ENCODE measurements around the gene YES1.
A peak's percentile ranks its signal among the peaks of the same experiment; 100 is the strongest.
"Not testable (repeated sequence)": the region's sequence is repeated elsewhere in the genome, so short reads cannot be mapped to it uniquely, and the experiment has no call there.

Gene YES1

DNA sequence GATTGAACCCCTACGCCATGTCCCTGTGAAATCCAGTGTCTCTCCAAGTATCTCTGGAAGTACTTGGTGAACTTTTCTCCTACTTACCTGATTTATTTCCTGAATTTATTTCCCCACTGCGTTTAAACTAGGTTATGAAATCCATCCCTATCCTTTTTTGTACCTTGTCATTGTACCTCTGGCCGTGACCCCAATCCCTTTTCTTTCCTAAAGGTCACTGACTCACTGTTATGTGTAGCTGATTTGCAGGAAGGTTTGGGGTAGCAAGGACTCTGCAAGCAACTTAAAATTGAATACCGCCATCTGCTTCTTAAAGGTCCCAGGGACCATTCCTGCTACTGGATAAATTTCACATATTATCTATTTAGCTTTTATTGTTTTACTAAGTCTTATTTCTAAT lies 95.0 kb downstream of the YES1 start:
- no peak for DNase-seq

DNA sequence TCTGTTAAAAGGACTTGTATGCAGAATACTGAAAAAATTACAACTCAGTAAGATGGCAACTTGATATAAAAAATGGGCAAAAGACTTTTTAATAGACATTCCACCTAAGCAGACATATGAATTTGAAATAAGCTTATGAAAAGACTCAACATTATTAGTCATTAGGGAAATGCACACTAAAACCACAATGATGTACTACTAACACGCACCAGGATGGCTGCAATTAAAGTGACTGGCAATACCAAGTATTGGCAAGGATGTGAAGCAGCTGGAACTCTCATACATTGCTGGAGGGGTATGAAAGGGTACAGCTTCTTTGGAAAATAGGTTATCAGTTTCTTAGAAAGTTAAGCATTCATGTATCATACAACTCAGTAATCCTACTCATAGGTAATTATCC lies 96.4 kb downstream of the YES1 start:
- DNase-seq: no peak

GRCh38 chr18:713135-713490 lies 98.9 kb downstream of the YES1 start:
- DNase-seq: no peak

DNA sequence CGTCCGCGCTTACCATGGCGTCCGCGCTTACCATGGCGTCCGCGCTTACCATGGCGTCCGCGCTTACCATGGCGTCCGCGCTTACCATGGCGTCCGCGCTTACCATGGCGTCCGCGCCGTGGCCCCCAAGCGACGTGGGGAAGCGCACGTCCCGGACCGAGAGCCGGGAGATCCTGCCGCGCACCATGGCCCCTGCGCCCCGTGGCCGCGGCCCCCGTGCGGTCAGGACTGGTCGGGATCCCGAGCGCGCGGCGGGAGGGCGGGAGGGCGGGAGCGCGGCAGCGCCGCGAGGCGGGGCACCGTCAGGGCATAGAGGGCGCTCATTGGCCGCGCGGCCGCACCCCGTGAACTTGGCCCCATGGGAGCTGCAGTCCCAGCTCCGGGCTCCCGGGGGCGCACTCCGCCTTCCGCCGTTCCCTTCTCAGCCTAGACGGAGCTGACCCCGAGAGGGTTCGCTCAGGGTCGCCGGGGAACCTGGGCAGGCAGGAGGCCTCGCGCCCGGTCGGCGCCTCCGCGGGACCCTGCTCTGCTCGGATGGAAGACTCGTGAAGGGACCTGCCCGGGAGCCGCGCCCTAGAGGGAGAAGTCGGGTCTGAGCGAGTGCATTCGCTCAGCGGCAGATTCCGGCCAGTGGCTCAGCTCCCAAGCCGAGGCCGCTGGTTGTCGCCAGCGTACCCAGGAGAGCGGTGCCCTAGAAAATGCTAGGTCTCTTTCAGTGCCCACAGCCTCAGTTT lies 99.5 kb downstream of the YES1 start, which contains the start of gene ENOSF1:
Gene ENOSF1, minus strand, starts transcription at position 230 of the 734 bp plus-strand sequence. Its CDS starts 43 bp downstream, at position 187.
- DNase-seq: peak; percentile 11

- peak; percentile 34 for DNase-seq
Observed at GRCh38 chr18:711657-712400, 100.2 kb downstream of the YES1 start.

- no peak for DNase-seq
Observed at GRCh38 chr18:711310-711656, 100.8 kb downstream of the YES1 start.

DNA sequence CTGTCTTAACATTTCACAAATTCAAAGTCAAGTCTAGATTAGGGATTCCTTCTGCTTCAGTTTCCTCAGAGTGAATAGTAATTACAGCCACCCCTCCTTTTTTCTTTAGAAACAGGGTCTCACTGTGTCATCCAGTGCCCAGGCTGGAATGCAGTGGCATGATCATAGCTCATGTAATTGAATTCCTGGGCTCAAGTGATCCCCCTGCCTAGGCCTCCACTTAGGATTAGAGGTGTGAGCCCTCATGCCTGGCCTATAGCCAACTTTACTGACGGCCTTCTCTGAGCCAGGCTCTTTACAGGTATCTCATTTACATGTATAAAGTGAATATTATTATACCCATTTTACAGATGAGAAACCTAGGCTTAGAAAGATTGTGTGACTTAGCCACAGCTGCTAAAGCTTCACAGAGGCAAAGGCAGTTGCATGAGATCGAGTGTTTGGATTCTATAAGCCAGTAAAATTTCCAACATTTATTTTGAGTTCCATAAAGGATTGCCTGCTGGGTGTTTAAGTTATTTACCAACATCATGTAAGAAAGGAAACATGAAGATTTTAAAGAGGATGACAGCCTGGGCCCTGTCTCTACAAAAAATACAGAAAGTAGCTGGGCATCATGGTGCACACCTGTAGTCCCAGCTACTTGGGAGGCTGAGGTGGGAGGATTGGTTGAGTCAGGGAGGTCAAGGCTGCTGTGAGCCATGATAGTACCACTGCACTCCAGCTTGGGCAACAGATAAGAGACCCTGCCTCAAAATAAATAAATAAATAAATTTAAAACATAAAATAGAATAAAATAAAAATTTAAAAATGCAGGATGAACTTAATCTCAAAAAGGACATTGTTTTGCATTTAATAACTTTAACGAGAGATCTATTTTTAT lies 101.4 kb downstream of the YES1 start:
- DNase-seq: no peak

DNA sequence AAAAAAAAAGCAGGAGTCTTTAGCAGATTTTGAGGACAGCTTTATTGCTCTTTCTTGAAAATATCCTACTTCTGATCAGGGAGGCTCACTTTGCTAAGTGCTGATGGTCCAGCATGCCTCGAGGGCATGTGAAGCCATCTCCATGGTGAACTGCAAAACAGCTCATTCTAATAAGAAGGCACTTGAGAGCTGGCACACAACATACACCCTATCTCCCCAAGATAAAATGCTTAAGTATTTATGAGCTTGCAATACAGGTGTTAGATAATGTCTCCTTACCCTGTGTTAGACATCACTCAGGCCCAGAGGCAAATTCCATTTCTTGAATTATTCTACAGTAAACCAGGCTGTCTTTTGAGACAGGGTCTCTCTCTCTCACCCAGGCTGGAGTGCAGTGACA lies 102.3 kb downstream of the YES1 start:
- DNase-seq: no peak

- DNase-seq: no peak
Observed at GRCh38 chr18:708096-708495, 103.9 kb downstream of the YES1 start.

- no peak for DNase-seq
Observed at GRCh38 chr18:706405-706804, 105.6 kb downstream of the YES1 start.

DNA sequence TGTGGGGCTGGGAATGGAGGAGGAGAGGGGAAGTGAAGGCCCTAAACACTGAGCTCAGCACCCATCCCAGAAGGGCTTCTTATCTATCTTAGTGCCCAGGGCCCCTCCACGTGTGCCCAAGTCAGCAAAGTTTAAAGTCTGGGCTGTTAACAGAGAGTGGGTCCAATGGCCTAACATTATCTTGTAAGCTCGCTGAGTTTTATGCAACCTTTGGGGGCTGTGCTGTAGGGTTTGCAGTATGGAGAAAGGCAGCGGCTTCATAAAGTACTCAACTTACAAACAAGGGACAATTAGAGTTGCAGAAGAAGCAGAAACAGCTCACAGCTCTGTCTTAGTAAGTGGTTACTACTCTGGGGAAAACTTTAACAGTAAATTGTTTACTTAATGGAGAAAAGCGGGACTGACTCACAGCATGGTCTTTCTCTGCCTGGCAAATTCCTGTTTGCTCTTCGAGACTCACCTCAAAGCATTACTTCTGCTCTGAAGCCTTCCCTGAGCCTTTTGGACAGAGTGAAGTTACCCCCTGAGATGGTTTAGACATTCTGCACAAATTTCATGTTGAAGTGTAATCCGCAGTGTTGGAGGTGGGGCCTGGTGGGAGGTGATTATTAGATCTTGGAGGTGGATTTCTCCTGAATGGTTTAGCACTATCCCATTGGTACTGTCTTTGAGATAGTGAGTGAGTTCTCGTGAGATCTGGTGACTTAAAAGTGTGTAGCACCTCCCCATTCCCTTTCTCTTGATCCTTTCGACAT lies 108.7 kb downstream of the YES1 start:
- no peak for DNase-seq

- DNase-seq: no peak
Observed at GRCh38 chr18:697800-698199, 114.2 kb downstream of the YES1 start.

GRCh38 chr18:697012-697411 lies 115.0 kb downstream of the YES1 start:
- no peak for DNase-seq

DNA sequence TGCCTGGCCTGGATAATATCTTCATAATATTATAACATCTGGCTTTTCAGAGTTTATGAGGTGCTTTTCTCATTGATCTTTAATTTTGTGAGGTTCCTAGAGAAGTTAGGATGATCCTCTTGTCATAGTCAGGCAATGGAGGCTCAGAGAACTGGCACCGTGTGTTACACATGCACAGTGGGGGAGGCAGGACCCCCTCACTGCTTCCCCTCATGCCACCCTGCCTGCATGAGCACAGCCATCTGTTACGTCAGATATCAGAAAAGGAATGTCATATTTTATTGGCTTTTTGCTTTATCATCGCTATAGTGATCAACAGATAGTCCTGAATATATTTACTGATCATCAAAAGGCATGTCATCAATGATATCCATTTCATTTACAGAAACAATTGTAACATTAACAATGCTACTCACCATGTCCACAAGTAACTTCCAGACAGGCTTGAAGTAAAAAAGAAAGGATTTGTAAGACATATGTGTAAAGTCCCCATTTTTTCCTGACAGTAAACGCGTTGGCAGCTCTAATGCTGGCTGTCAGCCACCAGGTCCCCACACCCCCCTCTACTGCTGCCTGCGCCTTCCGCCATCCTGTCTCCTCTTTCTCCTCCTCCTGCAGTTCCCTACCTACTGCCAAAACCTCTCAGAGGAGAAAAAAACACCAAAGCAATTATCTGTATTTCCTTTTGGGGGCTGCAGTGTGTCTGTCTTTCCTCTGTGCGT lies 118.4 kb downstream of the YES1 start:
- DNase-seq: no peak

DNA sequence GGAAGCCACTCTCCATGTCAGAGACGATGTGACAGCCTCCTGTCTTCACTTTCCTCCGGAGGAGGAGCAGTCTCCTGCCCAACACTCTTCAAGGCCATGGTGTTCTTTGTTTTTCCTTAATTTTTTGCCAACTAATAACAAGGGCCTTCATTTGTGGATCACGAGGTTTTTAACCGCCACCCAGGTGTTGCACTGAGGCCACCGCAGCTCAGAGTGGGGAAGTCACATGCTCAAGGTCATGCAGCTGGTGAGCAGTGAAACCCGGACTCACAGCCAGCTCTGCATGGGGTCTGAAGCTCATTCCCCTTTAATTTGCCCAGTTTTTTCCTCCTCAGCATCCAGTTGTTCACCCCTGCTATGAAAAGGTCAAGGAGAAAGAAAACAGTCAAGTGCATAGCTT lies 119.2 kb downstream of the YES1 start:
- no peak for DNase-seq

- DNase-seq: no peak
Observed at GRCh38 chr18:688323-688722, 123.7 kb downstream of the YES1 start.

DNA sequence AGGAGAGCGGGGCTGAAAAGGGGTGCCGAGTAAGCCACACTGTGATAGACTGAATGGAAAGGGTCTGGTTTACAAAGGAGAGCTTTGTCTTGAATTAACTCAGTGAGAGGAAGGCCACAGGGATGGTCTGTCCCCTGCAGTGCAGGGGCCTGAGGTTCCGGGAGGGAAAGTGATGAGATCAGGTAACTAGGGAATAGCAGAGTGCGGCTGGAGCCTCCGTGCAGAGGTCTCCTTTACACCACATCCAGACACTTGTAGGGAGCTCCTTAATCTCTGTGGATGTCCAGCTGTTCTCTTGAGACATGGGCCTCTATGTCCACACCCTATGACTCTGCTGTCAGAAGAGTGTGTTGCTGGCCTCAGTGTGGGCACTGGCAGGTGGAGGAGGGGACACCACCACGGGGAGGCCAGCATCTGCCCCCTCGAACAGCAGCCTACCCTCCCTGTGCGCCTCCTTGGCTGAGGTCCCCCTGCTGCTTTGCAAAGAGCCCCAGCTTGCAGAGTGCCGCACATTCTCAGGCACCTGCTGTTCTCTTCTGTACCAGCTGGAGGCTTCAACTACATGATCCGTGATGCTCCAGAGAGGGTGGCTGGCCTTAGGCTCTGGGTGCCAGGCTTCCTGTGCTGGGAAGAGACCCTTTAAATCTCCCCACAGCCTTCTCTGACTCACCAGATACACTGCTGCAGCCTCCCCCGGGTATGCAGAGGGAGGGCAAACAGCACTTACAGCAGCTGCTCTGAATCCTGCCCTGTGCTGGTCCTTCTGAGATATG lies 125.5 kb downstream of the YES1 start:
- DNase-seq: no peak

- DNase-seq: no peak
Observed at GRCh38 chr18:685438-685837, 126.6 kb downstream of the YES1 start.

DNA sequence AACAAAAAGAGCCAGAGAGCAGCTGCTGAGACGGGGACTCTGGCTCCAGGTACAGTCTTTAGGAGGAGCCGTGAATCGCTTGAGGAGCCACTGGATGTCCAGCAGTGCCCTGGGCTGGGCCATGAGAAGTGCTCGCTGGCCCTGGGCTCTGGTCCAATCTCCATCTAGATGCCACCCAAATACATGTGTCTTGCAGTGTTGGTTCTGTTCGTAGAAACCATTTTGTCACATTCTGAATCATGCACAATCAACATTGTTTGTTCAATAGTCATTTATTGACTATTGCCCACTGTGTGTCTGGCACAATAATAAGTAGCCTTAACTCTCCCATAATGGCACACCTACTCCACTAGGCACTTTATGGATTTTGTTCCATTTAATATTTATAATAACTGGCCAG lies 128.5 kb downstream of the YES1 start:
- no peak for DNase-seq

GRCh38 chr18:682833-683232 lies 129.2 kb downstream of the YES1 start:
- DNase-seq: no peak

DNA sequence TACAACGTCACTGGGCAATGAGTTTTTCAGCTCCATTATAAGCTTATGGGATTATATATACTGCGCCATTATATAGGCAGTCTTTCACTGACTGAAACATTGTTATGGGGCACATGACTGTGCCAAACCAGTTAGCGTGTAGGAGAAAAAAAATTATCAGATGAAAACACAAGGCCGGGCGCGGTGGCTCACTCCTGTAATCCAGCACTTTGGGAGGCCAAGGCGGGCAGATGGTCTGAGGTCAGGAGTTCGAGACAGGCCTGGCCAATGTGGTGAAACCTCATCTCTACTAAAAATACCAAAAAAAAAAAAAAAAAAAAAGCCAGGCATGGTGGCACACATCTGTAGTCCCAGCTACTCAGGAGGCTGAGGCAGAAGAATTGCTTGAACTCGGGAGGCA lies 129.6 kb downstream of the YES1 start:
- not testable (repeated sequence) for DNase-seq

All from NCI-H526 treated with DMSO at 0.1 percent for 48 hours (cell line).